Measurements from ENCODE around the gene RCOR3.

Gene RCOR3

DNA sequence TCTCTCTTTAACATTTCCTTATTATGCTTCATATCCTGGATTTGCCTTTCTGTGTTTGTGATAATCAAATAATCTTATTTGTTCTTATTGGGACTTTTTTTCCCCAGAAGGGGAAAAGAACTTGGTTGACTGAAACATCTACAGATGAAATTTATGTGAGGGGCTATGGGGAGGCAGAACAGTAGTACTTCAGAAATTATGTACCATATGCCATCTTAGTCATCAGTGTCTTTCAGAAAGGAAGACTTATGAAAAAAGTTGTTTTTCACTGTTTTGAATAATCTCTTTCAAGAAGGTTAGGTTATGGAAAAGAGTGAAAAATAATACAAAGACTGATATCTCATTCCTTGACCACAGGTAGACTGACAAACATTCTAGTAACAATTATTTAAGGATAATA lies 37.2 kb downstream of the RCOR3 start:
- ATAC-seq = no peak
- TF ChIP-seq PPARA (CRISPR knock-in tag; IDR thresholded peaks at IDR 0.05; ENCODE audit: borderline replicate concordance) (no peak), ZNF8 (CRISPR knock-in tag; IDR thresholded peaks at IDR 0.05) (no peak), ARNTL (CRISPR knock-in tag; IDR thresholded peaks at IDR 0.05; ENCODE audit: borderline replicate concordance, low read depth) (no peak), ZFP30 (CRISPR knock-in tag; IDR thresholded peaks at IDR 0.05) (no peak), ZNF70 (CRISPR knock-in tag; IDR thresholded peaks at IDR 0.05) (no peak), SNAI2 (CRISPR knock-in tag; IDR thresholded peaks at IDR 0.05) (no peak), CSDC2 (CRISPR knock-in tag; IDR thresholded peaks at IDR 0.05) (no peak)

DNA sequence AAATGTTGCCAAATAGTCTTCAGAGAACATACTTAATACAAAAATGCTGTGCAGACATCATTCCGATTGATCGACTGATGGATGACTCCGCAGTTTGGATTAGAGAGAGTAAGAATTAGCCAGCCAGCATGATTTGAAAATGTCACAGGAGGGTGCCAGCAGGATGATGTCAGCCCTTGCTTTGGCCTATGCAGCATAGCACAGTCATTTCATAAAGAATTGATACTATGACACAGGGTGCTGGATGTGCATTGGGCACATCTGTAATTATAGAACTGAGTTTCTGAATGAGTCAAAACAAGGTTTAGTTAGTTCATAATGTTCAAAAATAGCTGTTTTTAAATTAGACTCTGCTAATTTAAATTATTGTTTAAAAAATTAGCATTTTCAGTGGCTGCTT lies 45.9 kb downstream of the RCOR3 start:
- TF ChIP-seq TCF4 (CRISPR knock-in tag; IDR thresholded peaks at IDR 0.05; ENCODE audit: borderline replicate concordance) = no peak
- no peak for TF ChIP-seq PPARA (CRISPR knock-in tag; IDR thresholded peaks at IDR 0.05; ENCODE audit: borderline replicate concordance)
- no peak for TF ChIP-seq RARB (CRISPR knock-in tag; IDR thresholded peaks at IDR 0.05)
- TF ChIP-seq ZFP30 (CRISPR knock-in tag; IDR thresholded peaks at IDR 0.05) = no peak
- TF ChIP-seq CSDC2 (CRISPR knock-in tag; IDR thresholded peaks at IDR 0.05) = no peak
- TF ChIP-seq, protein P1, sequence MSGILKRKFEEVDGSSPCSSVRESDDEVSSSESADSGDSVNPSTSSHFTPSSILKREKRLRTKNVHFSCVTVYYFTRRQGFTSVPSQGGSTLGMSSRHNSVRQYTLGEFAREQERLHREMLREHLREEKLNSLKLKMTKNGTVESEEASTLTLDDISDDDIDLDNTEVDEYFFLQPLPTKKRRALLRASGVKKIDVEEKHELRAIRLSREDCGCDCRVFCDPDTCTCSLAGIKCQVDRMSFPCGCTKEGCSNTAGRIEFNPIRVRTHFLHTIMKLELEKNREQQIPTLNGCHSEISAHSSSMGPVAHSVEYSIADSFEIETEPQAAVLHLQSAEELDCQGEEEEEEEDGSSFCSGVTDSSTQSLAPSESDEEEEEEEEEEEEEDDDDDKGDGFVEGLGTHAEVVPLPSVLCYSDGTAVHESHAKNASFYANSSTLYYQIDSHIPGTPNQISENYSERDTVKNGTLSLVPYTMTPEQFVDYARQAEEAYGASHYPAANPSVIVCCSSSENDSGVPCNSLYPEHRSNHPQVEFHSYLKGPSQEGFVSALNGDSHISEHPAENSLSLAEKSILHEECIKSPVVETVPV (CRISPR knock-in tag; IDR thresholded peaks at IDR 0.05) = no peak
- no peak for TF ChIP-seq ZNF565 (CRISPR knock-in tag; conservative IDR thresholded peaks at IDR 0.05; ENCODE audit: low read depth)
- ATAC-seq = peak; percentile 31; the same call in 1 of the 3 replicates

DNA sequence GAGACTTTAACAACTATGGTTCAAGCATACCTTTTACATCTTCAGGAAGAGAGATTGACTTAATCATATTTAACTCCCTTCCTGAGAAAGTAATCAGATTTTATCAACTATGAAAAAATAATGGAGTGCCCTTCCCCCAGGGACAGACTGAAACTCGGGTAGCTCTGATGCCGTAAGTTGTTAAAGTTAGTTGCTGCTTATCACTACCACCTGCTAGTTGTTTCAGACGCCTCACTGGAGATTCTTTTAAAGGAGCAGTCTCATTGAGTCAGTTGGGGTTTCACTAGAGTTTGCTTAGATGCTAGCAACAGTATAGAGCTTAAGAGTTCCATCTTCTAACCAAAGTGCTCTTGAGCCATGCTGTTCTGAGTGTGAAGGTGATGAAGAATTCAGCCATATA lies 50.5 kb downstream of the RCOR3 start:
- no peak for ATAC-seq
- TF ChIP-seq CSDC2 (CRISPR knock-in tag; IDR thresholded peaks at IDR 0.05) (no peak), TCF4 (CRISPR knock-in tag; IDR thresholded peaks at IDR 0.05; ENCODE audit: borderline replicate concordance) (no peak), ISL1 (CRISPR knock-in tag; IDR thresholded peaks at IDR 0.05) (no peak)

DNA sequence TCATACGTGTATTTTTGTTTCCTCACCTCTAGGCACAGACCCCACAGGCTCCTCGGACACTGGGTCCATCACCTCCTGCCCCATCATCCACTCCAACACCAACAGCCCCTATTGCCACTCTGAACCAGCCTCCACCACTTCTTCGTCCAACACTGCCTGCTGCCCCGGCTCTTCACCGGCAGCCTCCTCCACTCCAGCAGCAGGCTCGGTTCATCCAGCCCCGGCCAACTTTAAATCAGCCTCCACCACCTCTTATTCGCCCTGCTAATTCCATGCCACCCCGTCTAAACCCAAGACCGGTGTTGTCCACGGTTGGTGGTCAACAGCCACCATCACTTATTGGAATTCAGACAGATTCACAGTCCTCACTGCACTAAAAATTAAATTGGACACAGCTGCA lies 54.2 kb downstream of the RCOR3 start:
- TF ChIP-seq ARNTL (CRISPR knock-in tag; IDR thresholded peaks at IDR 0.05; ENCODE audit: borderline replicate concordance, low read depth) (no peak), CSDC2 (CRISPR knock-in tag; IDR thresholded peaks at IDR 0.05) (no peak), ZNF70 (CRISPR knock-in tag; IDR thresholded peaks at IDR 0.05) (no peak), OSR1 (CRISPR knock-in tag; IDR thresholded peaks at IDR 0.05) (no peak)
- TF ChIP-seq, protein P2, sequence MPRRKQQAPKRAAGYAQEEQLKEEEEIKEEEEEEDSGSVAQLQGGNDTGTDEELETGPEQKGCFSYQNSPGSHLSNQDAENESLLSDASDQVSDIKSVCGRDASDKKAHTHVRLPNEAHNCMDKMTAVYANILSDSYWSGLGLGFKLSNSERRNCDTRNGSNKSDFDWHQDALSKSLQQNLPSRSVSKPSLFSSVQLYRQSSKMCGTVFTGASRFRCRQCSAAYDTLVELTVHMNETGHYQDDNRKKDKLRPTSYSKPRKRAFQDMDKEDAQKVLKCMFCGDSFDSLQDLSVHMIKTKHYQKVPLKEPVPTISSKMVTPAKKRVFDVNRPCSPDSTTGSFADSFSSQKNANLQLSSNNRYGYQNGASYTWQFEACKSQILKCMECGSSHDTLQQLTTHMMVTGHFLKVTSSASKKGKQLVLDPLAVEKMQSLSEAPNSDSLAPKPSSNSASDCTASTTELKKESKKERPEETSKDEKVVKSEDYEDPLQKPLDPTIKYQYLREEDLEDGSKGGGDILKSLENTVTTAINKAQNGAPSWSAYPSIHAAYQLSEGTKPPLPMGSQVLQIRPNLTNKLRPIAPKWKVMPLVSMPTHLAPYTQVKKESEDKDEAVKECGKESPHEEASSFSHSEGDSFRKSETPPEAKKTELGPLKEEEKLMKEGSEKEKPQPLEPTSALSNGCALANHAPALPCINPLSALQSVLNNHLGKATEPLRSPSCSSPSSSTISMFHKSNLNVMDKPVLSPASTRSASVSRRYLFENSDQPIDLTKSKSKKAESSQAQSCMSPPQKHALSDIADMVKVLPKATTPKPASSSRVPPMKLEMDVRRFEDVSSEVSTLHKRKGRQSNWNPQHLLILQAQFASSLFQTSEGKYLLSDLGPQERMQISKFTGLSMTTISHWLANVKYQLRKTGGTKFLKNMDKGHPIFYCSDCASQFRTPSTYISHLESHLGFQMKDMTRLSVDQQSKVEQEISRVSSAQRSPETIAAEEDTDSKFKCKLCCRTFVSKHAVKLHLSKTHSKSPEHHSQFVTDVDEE (CRISPR knock-in tag; IDR thresholded peaks at IDR 0.05) = no peak
- ATAC-seq = no peak

DNA sequence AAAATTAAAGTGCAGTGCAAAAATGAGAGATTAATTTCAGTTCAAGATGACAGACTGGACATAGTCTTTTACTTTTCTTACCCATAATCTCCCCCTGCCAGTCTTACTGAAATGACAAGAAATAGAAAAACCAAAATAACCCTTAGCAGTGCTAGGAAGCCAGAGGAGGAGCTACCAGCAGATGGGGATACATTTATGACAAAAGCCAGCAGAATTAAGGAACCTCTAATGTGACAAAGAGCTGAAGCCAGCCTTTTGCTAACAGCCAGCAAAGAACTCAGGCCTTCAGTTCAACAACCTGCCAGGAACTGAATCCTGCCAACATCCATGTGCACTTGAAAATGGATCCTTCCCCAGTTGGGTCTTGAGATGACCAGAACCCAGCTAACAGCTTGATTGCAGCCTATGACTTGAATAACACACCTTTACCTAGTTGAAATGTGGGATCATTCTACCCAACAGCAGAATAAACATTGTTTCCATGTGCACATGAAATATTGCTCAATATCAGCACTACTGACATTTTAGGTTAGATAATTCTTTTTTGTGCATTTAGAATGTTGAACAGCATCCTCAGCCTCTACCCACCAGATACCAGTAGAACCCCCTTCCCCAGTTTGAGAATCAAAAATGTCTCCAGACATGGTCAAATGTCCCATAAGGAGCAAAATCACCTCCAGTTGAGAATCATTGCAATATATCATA lies 59.6 kb downstream of the RCOR3 start:
- no peak for TF ChIP-seq TCF4 (CRISPR knock-in tag; IDR thresholded peaks at IDR 0.05; ENCODE audit: borderline replicate concordance)
- TF ChIP-seq, protein P3, sequence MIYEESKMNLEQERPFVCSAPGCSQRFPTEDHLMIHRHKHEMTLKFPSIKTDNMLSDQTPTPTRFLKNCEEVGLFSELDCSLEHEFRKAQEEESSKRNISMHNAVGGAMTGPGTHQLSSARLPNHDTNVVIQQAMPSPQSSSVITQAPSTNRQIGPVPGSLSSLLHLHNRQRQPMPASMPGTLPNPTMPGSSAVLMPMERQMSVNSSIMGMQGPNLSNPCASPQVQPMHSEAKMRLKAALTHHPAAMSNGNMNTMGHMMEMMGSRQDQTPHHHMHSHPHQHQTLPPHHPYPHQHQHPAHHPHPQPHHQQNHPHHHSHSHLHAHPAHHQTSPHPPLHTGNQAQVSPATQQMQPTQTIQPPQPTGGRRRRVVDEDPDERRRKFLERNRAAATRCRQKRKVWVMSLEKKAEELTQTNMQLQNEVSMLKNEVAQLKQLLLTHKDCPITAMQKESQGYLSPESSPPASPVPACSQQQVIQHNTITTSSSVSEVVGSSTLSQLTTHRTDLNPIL (CRISPR knock-in tag; IDR thresholded peaks at IDR 0.05; ENCODE audit: low read depth) = no peak
- no peak for TF ChIP-seq GLIS3 (CRISPR knock-in tag; IDR thresholded peaks at IDR 0.05)
- no peak for ATAC-seq

DNA sequence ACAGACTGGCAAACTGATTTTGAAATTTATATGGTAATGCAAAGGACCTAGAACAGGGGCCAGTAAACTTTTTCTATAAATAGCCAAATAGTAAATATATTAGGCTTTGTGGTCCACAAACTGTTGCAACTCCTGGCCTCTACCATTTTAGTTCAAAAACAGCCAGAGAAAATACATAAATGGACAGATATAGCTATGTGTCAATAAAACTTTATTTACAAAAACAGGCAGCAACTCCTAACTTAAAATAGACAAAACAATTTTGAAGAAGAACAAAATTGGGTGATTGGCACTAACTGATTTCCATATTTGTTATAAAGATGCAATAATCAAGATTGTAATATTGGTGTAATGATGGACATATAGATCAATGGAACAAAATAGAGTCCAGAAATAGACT lies 60.7 kb downstream of the RCOR3 start:
- no peak for ATAC-seq
- TF ChIP-seq ISL1 (CRISPR knock-in tag; IDR thresholded peaks at IDR 0.05) (no peak), RARB (CRISPR knock-in tag; IDR thresholded peaks at IDR 0.05) (no peak), BACH2 (CRISPR knock-in tag; IDR thresholded peaks at IDR 0.05; ENCODE audit: borderline replicate concordance) (no peak), GLIS3 (CRISPR knock-in tag; IDR thresholded peaks at IDR 0.05) (no peak), ZNF70 (CRISPR knock-in tag; IDR thresholded peaks at IDR 0.05) (no peak), TCF4 (CRISPR knock-in tag; IDR thresholded peaks at IDR 0.05; ENCODE audit: borderline replicate concordance) (no peak), OSR1 (CRISPR knock-in tag; IDR thresholded peaks at IDR 0.05) (no peak), SNAI2 (CRISPR knock-in tag; IDR thresholded peaks at IDR 0.05) (no peak), ZC3H10 (CRISPR knock-in tag; IDR thresholded peaks at IDR 0.05) (no peak)
- TF ChIP-seq, protein P1 (CRISPR knock-in tag; IDR thresholded peaks at IDR 0.05) = no peak
- TF ChIP-seq, protein P4, sequence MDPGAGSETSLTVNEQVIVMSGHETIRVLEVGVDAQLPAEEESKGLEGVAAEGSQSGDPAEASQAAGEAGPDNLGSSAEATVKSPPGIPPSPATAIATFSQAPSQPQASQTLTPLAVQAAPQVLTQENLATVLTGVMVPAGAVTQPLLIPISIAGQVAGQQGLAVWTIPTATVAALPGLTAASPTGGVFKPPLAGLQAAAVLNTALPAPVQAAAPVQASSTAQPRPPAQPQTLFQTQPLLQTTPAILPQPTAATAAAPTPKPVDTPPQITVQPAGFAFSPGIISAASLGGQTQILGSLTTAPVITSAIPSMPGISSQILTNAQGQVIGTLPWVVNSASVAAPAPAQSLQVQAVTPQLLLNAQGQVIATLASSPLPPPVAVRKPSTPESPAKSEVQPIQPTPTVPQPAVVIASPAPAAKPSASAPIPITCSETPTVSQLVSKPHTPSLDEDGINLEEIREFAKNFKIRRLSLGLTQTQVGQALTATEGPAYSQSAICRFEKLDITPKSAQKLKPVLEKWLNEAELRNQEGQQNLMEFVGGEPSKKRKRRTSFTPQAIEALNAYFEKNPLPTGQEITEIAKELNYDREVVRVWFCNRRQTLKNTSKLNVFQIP (CRISPR knock-in tag; IDR thresholded peaks at IDR 0.05; ENCODE audit: borderline replicate concordance, low read depth) = no peak
- TF ChIP-seq, protein P5, sequence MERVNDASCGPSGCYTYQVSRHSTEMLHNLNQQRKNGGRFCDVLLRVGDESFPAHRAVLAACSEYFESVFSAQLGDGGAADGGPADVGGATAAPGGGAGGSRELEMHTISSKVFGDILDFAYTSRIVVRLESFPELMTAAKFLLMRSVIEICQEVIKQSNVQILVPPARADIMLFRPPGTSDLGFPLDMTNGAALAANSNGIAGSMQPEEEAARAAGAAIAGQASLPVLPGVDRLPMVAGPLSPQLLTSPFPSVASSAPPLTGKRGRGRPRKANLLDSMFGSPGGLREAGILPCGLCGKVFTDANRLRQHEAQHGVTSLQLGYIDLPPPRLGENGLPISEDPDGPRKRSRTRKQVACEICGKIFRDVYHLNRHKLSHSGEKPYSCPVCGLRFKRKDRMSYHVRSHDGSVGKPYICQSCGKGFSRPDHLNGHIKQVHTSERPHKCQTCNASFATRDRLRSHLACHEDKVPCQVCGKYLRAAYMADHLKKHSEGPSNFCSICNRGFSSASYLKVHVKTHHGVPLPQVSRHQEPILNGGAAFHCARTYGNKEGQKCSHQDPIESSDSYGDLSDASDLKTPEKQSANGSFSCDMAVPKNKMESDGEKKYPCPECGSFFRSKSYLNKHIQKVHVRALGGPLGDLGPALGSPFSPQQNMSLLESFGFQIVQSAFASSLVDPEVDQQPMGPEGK (CRISPR knock-in tag; IDR thresholded peaks at IDR 0.05; ENCODE audit: borderline replicate concordance) = no peak

All from SK-N-SH treated with all-trans-retinoic acid at 6 μM for 48 hours (cell line).